Left ventricle myocardium superior (tissue), 1 donor: ENCODE measurements around the gene PITPNB. TPM values are rescaled to one million over a fixed set of nuclear protein-coding genes. Genes with fewer than 3 reads are reported as not detected.
A peak's percentile ranks its signal among the peaks of the same experiment; 100 is the strongest.

Experiments
- ATAC-seq: fragments of 200-7000 bp; cut with Tn5 transposase; one replicate; pipeline ENCODE4 v1.9.1; 2020; ENCODE audit warnings: mild to moderate bottlenecking, moderate library complexity
- DNase-seq: peaks from one replicate; pipeline ENCODE4 v3.0.0-alpha.2; 2020
- intact Hi-C: fragments of 100-400 bp; cut with micrococcal nuclease; formaldehyde crosslinking; loops from one replicate; pipeline ENCODE4 v1.11.0; 2022
- microRNA-seq: library from miRNA; unstranded; fragments of <30 nt; microRNA quantifications from one replicate; pipeline ENCODE4 v1.2.0, GENCODE V29; 2020; ENCODE audit warnings: borderline number of aligned reads
- total RNA-seq: library from RNA; stranded (reverse); fragmentation: NEBNext Ultra II Directional; extraction: Animal tissue kit (Norgen Biotek cat#: 25700); gene quantifications from one replicate; pipeline ENCODE4 v1.2.1, GENCODE V29; 2021
- donor health status: DM: no; HTN: yes; CAD: no; lungs with severe emphysema.

PITPNB gene
- total RNA-seq, 1 donor from 2014 or later: 47.7 TPM

DNA sequence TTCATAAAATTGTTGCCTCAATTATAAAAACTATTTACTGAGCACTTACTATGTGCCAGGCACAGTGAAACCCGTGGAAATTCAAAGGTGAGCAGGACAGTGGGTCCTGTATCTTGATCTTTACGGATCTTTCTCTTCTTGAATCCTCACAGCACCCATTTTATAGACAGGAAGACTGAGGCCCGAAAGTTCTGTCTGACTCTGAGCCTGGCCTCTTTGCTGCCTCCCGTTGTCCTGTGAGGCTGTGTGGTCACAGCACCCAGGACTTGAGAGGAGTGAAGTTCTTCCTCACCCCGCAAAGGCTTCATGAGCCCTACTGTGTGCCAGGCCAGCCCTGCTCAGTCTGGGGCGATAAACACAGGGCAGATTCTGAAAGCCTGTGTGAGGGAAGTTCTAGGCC is 104.1 kb downstream of the PITPNB start:
- ATAC-seq: no peak
- intact Hi-C loops: no loop called here

DNA sequence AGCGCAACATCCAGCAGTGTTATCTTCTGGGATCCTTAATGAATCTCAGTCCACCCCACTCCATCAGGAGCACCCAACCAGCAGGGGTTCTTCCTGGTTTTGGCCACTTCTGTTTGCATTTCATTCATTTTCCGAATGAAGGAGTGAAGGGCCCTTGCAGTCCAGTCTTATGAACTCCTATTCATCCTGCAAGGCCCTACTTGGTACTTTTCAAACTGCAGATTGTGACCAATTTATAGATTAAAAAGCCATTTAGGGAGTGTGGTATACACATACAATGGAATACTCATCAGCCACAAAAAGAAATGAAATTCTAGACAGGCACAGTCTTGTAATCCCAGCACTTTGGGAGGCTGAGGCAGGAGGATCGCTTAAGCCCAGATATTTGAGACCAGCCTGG is 107.3 kb downstream of the PITPNB start:
- intact Hi-C loops: no loop called here
- DNase-seq (no peak), ATAC-seq (no peak)

More for the DNA sequence above, 104.1 kb downstream of the PITPNB start:
- DNase-seq: no peak

DNA sequence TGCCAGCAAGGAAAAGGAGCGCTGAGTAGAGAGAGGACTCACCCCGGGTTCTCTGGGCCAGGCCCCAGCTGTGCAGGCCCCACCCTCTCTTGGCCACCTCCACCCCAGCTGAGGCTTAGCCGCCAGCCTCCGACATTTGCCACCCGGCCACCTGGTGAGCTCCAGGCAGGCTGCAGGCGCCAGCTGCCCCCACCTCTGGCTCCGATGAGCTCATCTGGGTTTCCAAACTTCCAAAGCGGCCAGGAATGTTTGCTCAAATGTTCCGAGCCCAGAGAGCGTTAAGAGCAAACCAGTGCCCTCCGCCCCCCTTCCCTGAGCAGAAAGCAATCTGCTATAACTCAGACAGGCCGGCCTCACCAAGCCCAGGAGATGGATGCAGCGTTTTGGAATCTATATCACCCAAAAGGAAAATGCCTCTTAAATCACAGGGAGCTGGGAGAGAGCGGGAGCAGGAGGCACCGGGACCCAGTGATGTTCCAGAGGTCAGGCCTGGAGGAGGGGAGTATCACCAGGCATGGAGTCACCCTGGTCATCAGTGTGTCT is 108.4 kb downstream of the PITPNB start:
- intact Hi-C loops: no loop called here
- ATAC-seq (peak; percentile 87), DNase-seq (peak; percentile 76)

DNA sequence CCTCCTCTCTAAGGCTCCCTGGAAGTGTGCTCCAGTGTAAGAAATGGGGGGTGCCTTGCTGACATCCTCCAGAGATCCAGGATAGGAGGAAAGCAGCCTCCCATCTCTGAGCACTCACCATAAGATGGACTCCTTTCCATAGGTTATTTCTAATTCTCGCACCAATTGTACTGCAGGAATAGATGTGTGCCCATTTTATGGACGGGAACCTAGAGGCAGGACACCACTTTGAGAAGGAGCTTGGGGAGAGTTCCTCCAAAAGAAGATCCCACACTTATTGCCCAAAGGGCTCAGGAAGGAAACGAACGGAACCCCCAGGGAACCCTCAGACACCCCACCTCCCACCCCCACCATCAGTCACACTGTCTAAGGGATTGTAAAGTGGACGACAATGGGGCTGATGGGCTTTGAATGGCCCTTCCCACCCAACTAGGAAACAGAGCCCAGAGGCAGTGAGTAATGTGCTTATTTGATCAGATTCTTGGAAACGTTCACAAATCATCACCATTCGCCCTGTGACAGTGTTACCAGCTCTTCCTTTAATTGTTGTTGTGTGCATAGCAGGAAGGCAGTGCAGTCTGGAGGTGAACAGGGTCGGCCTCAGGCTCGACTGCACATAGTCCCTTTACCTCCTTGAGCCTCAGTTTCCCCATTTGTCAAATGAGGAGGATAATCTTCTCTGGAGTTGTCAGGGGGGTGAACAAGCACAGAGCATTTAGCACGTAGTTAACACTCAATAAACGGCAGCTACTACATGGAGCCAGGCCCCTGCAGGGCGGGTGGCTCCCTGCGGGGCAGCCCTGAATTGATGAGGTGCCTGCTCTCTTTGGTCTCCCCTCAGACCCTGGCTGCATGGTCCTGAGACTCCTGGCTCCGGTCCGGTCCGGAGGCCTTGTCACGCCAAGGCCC is 109.1 kb downstream of the PITPNB start:
- DNase-seq (no peak), ATAC-seq (peak; percentile 34)
- intact Hi-C loops: no loop called here

DNA sequence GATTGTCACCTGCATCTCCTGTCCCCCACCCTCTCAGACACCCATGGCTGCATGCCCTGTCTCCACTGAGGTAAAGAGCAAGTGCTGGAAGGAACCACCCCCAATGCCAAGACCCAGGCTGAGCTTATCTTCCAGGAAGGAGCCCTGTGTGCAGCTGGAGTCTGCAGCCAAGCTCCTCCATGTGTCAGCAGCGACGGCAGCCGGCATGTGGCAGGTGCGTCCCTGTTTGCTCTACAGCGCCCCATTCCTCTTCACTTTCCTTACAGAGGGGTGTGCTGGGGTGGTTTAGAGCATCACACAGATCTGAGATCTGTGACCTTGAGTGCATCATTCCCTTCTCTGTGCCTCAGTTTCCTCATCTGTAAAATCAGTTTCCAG is 109.8 kb downstream of the PITPNB start:
- ATAC-seq: no peak

DNA sequence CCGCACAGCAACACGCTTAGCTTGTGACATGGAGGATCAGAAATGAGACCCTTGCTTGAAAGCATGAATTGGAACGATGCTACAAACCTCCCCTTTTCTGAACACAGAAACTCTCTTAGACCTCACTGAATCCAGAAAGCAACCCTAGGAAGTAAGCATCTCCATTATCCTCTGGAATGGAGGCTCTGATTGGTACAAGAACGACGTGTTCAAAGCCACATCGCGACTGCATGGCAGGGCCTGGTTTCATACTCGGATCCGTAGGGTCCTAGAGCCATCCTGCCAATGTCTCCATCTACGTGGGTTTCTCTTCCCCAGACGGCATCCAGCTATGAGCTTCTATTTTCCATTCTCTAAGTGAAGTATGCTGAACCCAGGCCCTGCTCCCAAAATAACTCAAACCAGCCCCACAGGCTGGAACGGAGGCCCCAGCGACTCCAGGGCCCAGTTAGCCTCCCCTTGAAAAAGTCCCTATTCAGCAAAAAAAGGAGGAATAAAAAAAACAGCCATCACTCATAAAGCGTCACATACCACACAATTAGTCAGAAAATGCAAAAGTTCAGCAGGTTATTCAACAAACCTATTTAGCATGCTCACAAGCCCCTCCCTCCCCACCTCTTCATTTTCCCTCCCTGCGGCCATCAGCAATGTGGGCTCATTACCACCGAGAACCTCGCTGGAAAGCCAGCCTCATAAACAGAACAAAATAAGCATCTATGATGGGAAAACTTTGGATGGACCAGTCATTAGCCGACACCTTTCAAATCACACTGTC is 110.4 kb downstream of the PITPNB start:
- intact Hi-C loops: no loop called here
- no peak for DNase-seq
- ATAC-seq: no peak

More for the DNA sequence above, 109.8 kb downstream of the PITPNB start:
- intact Hi-C loops: no loop called here
- no peak for DNase-seq

DNA sequence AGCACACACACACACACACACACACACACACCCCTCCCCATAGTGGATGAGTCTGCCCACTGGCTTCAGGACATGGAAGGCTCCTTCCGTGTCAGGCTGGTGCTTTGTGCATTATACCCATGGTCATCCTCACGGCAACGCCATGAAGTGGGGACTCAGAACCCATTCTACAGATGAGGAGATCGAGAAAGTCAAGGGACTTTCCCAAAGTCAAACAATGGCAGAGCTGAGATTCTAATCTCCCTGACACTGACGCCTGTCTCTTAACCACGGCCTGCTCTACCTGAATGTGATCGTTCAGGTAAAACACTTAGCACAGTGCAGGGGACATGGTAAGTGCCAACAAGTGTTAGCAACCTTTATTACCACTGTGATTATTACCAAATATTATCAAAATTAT is 113.2 kb downstream of the PITPNB start:
- intact Hi-C loops: no loop called here
- ATAC-seq (no peak), DNase-seq (no peak)

DNA sequence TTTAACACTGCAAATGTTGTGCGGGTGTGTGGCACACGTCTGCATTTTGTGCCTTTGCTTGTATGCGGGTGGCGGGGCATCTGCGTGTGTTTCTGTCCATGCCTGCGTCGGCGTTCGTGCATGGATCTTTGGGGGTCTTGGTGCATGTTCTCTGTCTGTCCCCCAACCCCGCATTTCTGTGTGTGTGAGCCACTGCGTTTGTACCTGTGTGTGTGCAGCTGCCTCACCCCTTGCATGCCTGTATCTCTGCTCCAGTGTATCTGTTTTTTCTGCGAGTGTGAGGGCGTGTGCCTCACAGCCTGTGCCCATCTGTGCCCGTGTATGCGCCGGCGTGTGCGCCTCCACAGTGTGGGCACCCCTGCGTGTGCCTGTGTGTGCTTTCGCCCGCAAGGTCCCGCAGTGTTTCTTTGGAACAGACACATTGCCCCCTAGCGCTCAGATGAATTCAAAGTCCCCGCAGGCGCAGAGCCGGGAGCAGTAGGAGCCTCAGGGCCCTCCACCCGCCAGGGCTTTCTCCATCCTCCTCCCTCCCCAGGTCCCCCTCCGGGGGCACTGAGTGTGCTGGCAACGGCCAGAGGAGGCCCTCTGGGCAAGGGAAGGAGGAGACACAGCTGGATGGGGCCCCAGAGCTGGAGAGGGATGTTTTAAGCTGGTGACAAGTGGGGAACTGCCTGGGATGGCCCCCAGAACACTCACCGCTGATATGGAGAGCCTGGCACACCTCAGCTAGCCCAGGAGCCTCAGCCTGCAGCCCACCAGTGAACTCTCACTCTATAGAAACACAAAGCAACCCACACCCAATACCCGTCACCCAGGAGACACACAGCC is 114.4 kb downstream of the PITPNB start:
- peak; percentile 78 for DNase-seq
- intact Hi-C loops: no loop called here
- peak; percentile 64 for ATAC-seq

DNA sequence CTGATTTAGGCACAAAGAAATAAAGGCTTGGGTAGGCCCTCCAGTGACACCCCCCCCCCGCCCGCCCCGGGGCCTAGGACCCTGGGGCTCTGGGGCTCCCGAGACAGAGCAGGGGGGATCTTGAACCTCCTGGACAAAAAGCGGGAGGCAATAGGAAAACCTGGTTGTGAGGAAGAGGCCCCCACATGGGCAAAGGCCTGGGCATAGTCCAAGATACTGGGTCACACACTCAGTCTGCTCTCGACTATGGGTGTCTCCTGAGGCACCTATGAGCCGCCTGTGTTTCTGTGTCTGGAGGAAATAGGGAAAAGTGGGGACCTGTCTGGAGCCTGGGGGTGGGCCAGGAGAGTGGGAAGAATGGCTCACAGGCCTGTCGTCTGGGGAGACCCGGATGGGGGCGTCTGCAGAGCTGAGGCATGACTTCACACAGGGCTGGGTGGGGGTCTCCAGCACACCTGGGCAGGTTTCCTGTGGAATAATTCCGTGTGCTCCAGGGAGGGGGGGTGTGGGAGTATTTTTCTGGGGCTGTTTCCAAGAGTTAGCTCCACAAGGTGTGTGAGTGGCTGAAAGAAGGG is 115.1 kb downstream of the PITPNB start:
- intact Hi-C loops: no loop called here

DNA sequence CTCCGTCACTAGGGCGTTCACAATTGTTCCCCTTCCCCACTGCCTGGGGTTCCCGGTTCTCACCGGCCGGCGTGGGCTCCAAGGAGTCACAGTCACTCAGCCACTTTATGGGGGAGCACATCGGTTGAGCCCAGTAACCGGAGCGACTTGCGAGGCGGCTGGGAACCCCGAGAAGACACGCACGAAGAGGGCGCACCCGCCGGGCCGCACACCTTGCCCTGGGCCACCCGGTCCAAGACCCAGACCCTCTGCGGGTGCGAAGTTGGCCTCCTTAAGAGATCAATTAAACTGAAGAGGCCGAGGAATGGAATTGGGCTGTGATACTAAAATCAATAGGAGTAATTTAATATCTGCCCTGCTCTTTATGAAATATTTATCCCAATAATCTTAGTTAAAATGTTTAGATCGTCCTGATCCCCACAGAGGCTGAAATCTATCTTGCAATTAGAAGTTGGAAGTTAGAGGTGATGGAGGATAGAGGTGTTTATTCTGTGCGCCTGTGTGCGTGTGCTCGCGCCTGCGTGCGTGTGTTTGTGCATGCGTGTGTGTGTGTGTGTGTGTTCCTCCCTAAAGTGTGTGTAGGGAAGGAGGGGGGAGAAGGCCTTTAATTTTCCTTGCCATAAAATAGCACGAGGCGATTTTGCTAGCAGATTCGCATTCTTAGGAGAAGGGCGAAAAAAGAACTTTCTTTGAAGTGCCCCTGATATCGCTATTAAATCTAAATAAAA is 116.5 kb downstream of the PITPNB start:
- intact Hi-C loops: no loop called here
- DNase-seq: no peak
- ATAC-seq: no peak

More for the DNA sequence above, 115.1 kb downstream of the PITPNB start:
- no peak for ATAC-seq
- no peak for DNase-seq

Small RNA genes lying within 50 kb of the gene (microRNA-seq; reads per million reads assigned to microRNA genes)
- gene MIR3199-1 (not detected), gene MIR3199-2 (not detected)

Other genes starting within 250 kb of the PITPNB start
- 5.3 TPM for gene MN1, start 117.5 kb downstream of the PITPNB start, total RNA-seq